ENCODE results near the gene DCAF7.

DCAF7 gene

DNA sequence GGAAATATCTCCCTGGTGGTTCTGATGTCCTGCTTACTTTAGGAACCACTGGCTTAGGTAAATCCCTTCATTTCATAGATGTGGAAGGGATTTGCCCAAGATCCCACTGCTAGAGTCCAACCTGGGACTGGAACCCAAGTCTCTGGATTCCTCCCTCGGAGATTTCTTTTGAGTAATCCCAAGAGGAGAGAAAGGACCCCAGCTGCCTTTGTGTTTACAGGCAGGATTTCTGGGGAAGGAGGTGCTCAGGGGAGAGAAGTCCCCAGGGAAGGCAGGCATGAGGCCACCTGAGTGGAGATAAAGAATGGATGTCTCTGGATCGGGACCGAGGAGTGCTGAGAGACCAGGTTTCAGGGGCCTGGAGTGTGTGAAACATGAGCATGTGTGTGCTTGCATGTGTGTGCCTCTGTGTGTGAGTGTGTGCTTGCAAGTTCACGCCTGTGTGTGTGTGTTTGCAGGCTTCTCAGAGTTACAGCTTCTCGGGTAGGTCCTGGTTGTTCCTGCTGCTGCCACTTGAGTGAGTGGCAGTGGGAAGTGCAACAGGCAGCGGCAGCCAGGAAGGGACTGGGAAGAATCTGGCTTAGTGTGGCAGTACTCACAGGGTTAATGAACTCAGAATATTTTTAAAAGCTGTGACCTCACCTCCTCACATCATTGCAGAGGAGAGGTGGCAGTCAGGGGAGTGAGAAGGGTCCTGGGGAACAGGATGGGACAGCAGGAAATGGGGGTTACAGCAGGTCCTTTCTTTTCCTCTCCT is 24.9 kb upstream of the DCAF7 start:
- DNase-seq (ENCODE audit: low spot score): no peak

DNA sequence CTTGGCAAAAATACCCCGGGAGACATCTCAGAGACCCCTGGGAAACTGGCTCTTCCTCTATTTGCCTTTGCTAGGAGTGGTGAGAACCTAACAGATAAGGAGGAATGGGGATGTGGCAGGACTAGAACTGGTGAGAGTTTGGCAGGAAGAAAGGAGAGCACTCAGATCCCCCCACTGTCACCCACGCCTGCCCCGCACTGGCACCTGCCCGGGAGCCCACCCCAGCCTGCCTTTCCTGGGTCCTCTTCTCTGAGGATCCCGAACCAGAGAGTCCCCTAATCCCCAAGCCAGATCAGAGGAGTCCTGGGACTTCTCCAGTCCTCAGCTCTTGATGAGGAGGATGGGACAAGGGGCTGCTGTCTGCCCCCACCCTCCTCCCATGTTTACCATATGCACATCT is 23.4 kb upstream of the DCAF7 start:
- no peak for DNase-seq (ENCODE audit: low spot score)

DNA sequence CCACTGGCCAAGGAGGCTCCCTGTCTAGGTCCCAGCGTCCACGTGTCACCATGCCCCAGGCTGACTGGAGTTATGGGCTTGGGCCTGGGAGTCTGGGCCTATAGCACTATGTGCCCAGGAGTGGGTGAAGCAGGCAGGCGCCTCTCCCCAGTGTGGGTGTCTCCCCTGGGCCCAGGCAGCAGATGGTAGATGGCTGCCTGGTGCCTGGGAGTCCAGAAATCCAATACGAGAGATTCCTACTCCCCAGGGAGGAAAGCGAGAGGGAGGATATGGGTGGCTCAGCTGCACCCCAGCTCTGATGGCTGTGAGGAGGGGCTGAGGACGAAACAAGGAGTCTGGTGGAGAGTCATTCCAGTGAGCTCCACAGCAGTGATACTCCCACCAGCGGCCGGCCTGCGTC is 22.1 kb upstream of the DCAF7 start:
- DNase-seq (ENCODE audit: low spot score): no peak

DNA sequence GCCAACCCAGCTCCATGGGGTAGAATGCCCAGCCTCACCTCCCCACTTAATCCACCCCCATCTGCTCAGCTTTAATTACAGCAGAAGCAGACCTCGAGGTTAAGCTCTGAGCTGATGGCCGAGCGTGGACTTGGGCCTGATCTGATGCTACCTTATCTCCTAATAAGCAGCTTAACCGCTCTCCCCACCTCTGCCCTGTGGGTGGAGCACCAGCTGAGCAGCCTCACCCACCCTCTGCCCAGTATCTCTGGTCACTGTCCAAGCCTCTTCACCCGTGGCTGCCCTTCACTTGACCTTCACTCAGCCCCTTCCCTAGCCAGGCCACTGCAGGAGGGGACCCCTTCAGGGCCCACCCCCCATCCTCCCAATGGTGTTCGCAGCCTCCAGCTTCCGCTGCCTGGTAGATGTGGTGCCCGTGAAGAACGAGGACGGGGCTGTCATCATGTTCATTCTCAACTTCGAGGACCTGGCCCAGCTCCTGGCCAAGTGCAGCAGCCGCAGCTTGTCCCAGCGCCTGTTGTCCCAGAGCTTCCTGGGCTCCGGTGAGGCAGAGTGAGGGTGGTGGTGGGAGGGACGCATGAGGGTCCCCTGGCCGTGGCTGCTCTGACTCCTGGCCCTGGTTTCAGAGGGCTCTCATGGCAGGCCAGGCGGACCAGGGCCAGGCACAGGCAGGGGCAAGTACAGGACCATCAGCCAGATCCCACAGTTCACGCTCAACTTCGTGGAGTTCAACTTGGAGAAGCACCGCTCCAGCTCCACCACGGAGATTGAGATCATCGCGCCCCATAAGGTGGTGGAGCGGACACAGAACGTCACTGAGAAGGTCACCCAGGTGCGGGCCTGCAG is 20.3 kb upstream of the DCAF7 start:
- DNase-seq (ENCODE audit: low spot score): no peak

DNA sequence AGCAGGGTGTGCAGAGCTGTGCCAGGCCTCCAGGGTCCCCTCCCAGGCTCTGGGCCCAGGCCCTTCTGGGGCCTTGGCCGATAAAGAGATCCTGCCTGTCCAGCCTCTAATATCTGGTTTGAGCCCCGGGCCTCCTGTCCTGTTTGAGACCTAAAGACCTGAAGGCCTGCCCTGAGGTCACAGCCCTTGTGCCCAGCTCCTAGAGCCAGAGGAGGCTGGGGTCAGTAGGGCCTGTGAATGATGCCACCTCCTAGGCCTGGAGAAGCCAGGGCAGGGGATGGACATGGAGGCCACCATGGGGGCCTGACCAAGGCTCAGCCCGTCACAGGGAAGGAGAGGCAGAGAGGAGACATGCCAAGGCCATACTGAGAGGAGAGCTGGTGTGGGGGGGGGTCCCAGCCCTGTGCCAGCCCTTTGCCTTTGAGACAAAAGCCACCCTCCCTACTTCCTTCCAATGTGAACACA is 19.7 kb upstream of the DCAF7 start:
- no peak for DNase-seq (ENCODE audit: low spot score)

DNA sequence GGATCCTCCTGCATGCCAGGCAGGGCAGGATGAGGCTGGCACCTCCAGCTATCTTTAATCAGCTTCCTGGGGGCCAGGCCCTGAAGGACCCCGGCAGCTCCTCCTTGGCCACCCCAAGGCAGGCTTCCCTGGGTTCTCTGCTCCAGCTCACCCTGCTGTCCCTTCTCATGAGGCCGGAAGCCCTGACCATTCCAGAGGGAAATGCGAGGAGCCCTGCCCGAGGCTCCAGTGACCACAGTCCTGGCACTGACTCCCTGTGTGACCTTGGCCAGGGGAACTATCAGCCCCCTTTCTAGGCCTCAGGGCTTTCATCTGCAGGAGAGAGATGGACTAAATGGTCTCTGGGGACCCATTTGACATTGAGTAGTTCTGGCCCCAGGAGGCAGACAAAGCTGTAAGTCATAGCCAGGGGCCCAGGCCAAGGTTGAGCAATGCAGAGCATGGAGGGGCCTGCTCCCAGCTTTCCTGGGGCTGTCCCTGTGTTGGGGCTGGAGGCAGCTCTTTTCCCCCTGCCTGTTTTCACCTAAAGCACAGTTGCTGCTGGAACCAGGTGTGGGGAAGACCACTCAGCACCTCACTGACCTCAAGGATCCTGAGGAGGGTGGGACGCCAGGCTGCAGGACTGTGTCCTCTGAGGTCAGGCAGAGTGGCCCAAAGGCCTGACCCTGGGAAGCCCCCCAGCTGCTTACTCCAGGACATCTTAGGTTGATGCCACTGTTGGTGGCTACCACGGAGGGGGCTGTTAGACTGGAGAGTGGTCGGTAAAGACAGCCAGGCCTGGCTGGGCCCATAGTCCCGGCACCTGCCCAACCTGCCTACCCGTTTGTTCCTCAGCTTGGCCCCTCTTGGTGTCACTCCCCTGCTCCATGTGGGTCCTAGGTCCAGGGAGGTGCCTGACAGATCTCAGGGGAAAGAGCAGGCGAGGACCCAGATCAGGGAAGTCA is 19.0 kb upstream of the DCAF7 start:
- DNase-seq (ENCODE audit: low spot score): no peak

DNA sequence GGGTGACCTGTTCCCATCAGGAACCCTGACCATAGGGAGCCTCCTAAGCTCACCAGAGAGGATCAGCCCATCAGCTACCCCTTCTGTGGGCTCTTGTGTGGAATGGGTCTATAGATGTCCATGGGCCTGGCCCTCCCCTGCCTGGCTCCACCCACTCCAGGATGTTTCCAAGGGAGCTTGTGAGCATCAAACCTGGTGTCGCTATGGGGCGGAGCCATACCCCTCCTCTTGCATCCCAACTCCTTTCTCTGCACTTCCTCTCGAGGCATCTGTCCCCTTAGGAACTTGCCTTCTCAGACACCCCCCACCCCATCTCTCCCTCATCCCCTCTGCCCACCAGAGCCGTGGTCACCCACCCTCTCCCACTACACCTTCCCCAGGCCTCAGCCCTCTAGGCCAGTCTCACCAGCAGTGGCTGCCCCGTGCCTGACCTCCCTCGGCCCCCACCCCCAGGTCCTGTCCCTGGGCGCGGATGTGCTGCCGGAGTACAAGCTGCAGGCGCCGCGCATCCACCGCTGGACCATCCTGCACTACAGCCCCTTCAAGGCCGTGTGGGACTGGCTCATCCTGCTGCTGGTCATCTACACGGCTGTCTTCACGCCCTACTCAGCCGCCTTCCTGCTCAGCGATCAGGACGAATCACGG is 16.7 kb upstream of the DCAF7 start:
- no peak for DNase-seq (ENCODE audit: low spot score)

DNA sequence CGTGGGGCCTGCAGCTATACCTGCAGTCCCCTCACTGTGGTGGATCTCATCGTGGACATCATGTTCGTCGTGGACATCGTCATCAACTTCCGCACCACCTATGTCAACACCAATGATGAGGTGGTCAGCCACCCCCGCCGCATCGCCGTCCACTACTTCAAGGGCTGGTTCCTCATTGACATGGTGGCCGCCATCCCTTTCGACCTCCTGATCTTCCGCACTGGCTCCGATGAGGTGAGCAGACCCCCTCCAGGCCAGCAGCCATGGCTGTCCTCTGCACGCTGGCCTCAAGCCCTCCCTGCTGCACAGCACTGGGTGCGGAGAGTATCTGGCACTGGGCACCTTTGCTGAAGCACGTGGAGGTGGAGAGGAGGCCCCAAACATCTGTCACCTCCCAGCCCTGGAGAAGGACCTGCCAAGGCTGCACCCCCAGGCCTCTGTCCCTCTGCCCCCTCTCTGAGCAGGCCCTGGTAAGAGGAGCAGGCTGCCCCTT is 16.2 kb upstream of the DCAF7 start:
- no peak for DNase-seq (ENCODE audit: low spot score)

DNA sequence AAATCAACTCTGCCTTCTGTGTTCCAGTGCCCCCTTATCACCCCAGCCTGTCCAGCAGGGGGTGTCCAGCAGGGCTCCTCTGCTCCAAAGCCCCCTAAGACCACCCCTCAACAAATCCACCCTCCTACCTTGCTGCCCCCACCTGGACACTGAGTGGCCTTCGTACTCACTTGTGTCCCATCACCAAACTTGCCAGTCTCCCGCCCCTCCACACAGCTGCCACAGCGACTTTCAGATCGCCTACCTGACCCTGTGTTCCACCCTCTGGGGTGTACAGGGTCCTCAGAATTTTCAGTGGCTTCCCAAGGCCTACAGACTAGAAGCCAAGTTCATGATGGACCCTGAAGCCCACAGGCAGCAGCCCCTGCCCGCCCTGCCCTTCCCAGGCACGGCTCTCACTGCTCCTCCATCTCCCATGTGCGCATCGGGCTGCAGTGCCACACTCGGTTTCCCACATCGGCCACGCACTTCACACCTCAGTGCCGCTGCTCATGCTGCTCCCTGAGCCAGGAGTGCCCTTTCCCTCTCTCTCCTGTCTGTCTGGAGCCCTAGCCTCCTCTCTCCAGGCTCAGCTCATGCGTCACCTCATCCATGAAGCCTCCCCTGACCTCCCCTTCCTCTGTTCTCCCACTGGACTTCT is 15.3 kb upstream of the DCAF7 start:
- DNase-seq (ENCODE audit: low spot score): no peak

DNA sequence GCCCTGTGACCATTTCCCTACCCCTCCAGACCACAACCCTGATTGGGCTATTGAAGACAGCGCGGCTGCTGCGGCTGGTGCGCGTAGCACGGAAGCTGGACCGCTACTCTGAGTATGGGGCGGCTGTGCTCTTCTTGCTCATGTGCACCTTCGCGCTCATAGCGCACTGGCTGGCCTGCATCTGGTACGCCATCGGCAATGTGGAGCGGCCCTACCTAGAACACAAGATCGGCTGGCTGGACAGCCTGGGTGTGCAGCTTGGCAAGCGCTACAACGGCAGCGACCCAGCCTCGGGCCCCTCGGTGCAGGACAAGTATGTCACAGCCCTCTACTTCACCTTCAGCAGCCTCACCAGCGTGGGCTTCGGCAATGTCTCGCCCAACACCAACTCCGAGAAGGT is 14.6 kb upstream of the DCAF7 start:
- no peak for DNase-seq (ENCODE audit: low spot score)

DNA sequence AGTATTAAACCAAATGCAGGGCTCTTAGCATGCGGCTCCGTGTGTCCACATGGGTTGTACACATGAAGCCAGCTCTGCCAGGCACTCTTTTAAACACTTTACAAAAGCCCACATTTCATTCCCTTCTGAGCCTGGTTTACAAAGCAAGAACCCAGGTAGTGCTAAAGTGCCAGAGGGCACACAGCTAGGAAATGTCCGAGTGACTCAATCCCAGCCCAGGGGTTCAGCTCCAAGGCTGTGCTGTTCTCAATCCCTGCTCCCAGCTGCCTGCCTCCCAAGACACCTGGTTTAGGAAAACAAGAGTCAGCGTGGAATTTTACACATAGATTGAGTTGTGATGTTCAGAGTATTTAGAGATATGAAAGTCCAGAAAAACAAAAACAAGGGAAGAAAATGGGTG is 13.3 kb upstream of the DCAF7 start:
- no peak for DNase-seq (ENCODE audit: low spot score)

DNA sequence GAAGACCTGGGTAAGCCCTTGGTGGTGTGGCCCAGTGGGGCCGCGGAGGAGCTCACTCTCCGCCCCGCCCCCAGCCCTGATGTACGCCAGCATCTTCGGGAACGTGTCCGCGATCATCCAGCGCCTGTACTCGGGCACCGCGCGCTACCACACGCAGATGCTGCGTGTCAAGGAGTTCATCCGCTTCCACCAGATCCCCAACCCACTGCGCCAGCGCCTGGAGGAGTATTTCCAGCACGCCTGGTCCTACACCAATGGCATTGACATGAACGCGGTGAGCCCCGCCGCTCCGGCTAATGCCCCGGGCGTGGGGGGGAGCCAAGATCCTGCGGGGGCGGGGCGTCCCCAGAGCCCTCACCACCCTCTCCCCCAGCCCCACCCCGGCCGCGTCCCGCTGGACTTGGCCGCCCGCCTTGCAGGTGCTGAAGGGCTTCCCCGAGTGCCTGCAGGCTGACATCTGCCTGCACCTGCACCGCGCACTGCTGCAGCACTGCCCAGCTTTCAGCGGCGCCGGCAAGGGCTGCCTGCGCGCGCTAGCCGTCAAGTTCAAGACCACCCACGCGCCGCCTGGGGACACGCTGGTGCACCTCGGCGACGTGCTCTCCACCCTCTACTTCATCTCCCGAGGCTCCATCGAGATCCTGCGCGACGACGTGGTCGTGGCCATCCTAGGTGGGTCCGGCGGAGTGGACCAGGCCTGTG is 12.1 kb upstream of the DCAF7 start:
- DNase-seq (ENCODE audit: low spot score): no peak

DNA sequence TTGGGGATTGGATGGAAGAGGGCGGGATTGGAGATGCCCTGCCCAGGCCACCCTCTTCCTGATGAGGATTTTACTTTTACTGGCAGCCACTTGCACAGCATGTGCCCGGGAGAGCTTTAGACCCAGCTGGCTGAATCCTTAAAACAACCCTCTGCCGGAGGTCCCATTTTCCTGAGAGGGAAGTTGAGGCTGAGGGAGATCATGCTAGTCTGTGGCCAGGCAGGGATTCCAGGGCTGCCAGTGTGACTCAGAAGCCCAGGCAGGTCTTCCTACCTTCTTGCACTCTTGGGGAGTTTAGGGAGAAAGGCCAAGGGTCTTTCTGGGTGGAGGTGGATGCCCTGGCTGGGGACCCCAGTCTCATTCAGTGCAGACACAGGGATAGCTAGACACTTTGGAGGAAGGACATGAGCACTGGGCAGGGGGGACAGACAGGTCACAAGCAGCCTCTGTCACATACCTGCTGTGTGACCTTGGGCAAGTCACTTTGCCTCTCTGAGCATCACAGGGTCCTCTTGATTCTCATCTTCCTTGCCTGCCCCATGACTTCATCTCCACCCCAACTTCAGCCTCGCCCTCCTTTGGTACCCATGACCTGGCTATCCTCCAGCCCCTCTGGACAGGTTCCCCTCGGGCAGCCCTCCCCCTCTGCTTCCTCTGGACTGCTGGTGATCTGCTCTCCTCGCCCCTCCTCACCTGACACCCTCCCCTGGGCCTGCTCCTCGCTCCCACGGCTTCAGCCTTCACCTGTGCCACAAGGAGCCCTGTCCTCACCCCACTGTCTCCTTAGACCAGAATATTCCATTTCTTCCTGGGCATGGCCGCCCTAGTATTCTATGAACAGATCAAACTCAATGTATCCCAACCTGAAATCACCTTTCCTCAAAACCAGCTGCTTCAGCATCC is 11.3 kb upstream of the DCAF7 start:
- DNase-seq (ENCODE audit: low spot score): no peak

DNA sequence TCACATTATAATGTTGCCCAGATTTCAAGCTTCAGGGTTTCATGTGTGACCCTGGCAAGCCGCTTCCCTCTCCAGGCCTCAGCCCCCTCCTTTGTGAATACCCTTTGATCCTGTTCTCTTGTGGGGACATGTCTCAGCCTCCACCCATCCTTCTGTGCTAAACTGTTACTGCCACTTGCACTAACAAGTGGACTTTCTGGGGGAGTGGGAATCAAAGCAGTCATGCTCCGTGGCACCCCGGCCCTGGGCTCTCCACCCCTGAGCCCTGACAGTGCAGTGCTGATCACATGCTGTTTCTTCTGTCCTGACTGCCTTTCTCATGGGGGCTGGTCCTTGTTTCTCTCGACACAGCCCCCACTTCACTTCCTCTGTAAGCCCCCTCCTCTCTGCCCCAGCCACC is 9.7 kb upstream of the DCAF7 start:
- DNase-seq (ENCODE audit: low spot score): no peak

DNA sequence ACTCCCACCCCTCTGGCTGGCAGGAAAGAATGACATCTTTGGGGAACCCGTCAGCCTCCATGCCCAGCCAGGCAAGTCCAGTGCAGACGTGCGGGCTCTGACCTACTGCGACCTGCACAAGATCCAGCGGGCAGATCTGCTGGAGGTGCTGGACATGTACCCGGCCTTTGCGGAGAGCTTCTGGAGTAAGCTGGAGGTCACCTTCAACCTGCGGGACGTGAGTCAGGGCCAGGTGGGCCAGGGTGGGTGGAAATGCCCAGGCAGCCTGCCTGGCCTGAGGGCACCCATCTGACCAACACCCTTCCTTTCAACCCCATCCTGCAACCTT is 8.1 kb upstream of the DCAF7 start:
- DNase-seq (ENCODE audit: low spot score): no peak

DNA sequence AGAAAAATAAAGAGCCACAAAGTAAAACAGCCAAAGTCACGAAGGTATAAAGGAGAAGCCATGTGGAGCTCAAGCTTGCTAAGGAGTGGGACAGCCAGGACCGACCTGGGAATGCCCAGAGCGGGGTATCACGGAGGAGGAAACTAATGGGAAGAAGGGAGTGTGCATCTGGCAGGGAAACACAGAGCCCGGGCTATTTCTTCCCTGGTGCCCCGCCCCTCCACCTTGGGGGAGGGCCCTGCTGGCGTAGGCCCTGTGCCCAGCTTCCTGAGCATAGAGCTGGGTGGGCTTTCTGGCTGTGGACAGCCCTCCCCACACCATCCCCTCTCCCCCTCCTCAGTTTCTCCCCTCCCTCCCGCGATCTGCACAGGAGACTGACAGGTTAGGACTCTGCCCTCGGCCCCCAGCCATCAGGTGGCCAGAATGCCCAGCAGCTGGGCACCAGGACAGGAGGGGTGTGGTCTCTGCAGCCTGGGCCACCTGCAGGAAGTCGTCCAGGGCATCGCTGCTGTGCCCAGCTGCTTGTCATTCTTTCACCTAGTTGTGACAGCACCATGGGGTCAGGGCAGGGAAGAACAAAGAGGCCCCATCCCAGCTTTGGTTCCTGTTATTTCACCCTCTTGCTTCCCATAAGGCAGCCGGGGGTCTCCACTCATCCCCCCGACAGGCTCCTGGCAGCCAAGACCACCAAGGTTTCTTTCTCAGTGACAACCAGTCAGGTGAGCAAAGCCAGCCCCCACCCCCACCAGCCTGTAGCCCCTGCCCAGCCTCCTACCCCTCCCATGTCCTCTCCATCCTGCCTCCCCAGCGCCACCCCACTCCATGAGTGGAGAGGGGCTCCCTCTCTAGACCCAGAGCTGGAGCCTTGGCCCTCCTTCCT is 7.1 kb upstream of the DCAF7 start:
- DNase-seq (ENCODE audit: low spot score): no peak

DNA sequence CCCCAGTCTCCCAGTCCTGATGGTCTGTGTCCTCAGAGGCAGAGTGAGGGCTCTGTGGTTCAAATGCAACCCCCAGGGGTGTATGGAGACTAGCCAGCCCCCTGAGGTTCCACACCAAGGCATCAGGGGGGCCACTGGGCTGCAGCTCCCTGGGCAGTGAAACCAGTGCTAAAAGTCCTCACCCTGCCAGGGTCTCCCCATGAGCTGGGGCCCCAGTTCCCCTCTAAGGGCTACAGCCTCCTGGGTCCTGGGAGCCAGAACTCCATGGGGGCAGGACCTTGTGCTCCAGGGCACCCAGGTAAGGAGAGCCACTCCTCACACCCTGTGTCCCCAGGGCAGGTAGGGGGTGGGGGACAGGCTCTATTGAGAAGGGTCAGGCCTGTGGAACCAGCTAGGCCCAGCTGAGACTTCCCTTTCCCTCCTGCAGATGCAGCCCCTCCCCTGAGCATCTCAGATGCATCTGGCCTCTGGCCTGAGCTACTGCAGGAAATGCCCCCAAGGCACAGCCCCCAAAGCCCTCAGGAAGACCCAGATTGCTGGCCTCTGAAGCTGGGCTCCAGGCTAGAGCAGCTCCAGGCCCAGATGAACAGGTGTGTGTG is 6.4 kb upstream of the DCAF7 start:
- no peak for DNase-seq (ENCODE audit: low spot score)
